22Rv1 (cell line): Measurements from ENCODE around the gene SYTL3.

Experiments
- CTCF ChIP-seq: fragments of 450-650 bp; IDR thresholded peaks from 2 replicates; pipeline ENCODE4 v1.5.1; 2017; ENCODE audit warnings: mild to moderate bottlenecking
- ZFX ChIP-seq: fragments of 450-650 bp; IDR thresholded peaks from 2 replicates; pipeline ENCODE4 v1.6.1; 2017; ENCODE audit warnings: antibody characterized with exemption, borderline replicate concordance

GRCh38 chr6:158660333-158660754 lies 10.5 kb downstream of the SYTL3 start:
- TF ChIP-seq CTCF: peak; percentile 79
- no peak for TF ChIP-seq ZFX
